ENCODE results near the gene NR6A1. TPM values are rescaled to one million over a fixed set of nuclear protein-coding genes. Genes with fewer than 3 reads are reported as not detected.

NR6A1 gene
- total RNA-seq, 1 experiment from 2014 or later = 99.3 TPM

DNA sequence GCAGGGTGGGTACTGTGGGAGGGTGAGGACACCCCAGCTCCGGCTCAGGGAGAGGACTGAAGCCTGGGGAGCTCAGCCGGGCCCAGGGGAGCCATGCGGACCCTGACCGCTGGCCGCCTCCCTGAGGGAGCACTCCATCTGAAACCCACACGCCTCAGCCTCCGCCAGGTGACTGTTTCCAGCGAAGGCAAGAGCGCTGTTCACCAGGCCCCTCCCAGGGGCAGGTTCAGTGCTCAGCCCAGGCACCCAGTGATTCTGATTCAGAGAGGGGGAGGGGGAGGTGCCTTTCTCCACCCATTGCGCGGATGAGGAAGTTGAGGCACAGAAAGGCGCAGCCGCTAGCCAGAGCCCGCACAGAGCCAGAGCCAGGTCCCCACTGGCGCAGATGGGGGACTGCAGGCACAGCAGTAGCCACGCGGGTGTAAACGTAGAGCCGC, 293.9 kb downstream of the NR6A1 start:
- Histone ChIP-seq H2AK5ac (ENCODE audit: insufficient read length, low read length) (no peak overlapping the region), H4K91ac (ENCODE audit: insufficient read length, low read depth, low read length) (no peak overlapping the region), H3K79me2 (ENCODE audit: insufficient read depth, low read length) (no peaks in the 10 kb centered on the region), H3K27ac (ENCODE audit: insufficient read length, low read depth, low read length) (no peak overlapping the region), H3K14ac (ENCODE audit: insufficient read depth, low read length) (peak overlapping the region; percentile 58), H4K8ac (replicated peaks; ENCODE audit: insufficient read length, low read depth, low read length) (no peak overlapping the region), H3K4me2 (ENCODE audit: insufficient read depth, insufficient read length, low read length) (peak overlapping the region; percentile 43), H4K5ac (ENCODE audit: insufficient read length, low read depth, low read length) (no peak overlapping the region), H3K27me3 (ENCODE audit: insufficient read depth, low read length) (peaks cover 3% of the 10 kb centered on the region; the same call in 1 of the 2 replicates), H2BK20ac (ENCODE audit: low read depth, low read length, poor library complexity, severe bottlenecking) (no peak overlapping the region), H2AFZ (ENCODE audit: low read length) (no peak overlapping the region), H2BK120ac (ENCODE audit: low read depth, low read length, poor library complexity, severe bottlenecking) (no peak overlapping the region), H3K23me2 (ENCODE audit: insufficient read length, low read depth, low read length, poor library complexity, severe bottlenecking) (peaks cover under 1% of the 10 kb centered on the region), H3K4ac (ENCODE audit: low read depth, low read length) (no peak overlapping the region), H3K9me3 (ENCODE audit: control insufficient read depth, low read depth, low read length) (no peaks in the 10 kb centered on the region), H2BK15ac (ENCODE audit: low read depth, low read length) (no peak overlapping the region), H3K56ac (ENCODE audit: insufficient read length, low read depth, low read length) (no peak overlapping the region), H3K79me1 (ENCODE audit: insufficient read depth, low read depth, low read length, poor library complexity, severe bottlenecking) (no peaks in the 10 kb centered on the region), H2BK5ac (ENCODE audit: insufficient read length, low read length) (no peak overlapping the region), H3K18ac (ENCODE audit: insufficient read length, low read depth, low read length) (no peak overlapping the region), H3K9ac (ENCODE audit: extremely low read depth, insufficient read length, low read length) (no peak overlapping the region), H3K23ac (ENCODE audit: insufficient read length, low read depth, low read length) (no peak overlapping the region), H4K20me1 (ENCODE audit: control insufficient read depth, insufficient read depth, insufficient read length) (no peaks in the 10 kb centered on the region), H2BK12ac (ENCODE audit: insufficient read length, low read depth, low read length) (no peak overlapping the region), H3T11ph (ENCODE audit: low read length) (no peak overlapping the region), H3K4me1 (ENCODE audit: insufficient read depth, low read length) (no peaks in the 10 kb centered on the region)
- H3K4me1 Mint-ChIP-seq = peaks cover 16 to 42% of the 10 kb centered on the region in 2 experiments
- H3K4me3 Mint-ChIP-seq = peak overlapping the region; percentile 41 to 72
- WGBS (ENCODE audit: extremely low coverage, insufficient read length, low lambda C conversion rate) = no CpG with 5 or more reads among the region's 19 CpGs
- no peak overlapping the region for H3K27ac Mint-ChIP-seq
- peaks cover 63% of the 10 kb centered on the region for H3K27me3 Mint-ChIP-seq (ENCODE audit: low read depth)
- TF ChIP-seq, protein P1, sequence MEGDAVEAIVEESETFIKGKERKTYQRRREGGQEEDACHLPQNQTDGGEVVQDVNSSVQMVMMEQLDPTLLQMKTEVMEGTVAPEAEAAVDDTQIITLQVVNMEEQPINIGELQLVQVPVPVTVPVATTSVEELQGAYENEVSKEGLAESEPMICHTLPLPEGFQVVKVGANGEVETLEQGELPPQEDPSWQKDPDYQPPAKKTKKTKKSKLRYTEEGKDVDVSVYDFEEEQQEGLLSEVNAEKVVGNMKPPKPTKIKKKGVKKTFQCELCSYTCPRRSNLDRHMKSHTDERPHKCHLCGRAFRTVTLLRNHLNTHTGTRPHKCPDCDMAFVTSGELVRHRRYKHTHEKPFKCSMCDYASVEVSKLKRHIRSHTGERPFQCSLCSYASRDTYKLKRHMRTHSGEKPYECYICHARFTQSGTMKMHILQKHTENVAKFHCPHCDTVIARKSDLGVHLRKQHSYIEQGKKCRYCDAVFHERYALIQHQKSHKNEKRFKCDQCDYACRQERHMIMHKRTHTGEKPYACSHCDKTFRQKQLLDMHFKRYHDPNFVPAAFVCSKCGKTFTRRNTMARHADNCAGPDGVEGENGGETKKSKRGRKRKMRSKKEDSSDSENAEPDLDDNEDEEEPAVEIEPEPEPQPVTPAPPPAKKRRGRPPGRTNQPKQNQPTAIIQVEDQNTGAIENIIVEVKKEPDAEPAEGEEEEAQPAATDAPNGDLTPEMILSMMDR (conservative IDR thresholded peaks at IDR 0.05) = peak; percentile 28; the same call in 2 of the 3 replicates
- no peaks in the 10 kb centered on the region; a peak in 1 of 7 replicates for H3K36me3 Mint-ChIP-seq (ENCODE audit: insufficient read depth in 1 of 3, low read depth in 3 of 3)
- peak; percentile 55 for DNase-seq
- H3K9me3 Mint-ChIP-seq = no peaks in the 10 kb centered on the region

All from H9 (cell line).